T-helper 22 cell (primary cell): ENCODE measurements around the gene TLCD3B.

Experiments used
- DNase-seq: peaks from one replicate; pipeline ENCODE4 v3.0.0-alpha.2; 2020; ENCODE audit warnings: low read depth

The TLCD3B gene

DNA sequence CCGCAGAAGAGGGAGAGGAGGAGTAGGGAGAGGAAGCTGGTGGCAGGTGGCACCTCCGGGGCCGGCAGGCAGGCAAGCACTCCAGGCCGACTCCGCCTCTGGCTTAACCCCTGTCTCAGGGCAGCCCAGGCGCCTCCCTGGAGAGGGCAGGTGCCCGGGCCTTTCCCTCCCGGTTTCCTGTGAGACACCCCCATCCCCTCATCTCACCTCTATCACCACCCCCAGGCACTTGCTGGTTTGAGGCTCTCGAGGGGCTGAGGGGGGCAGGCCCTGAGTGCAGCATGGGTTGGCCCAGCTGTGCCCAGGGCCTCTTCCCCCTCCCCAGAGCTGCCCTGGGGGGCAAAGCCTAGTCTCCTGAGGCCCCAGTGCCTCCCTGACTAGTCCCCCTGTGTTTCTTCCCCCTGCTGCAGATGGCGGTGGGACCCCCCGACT is 26.2 kb downstream of the TLCD3B start:
- DNase-seq = no peak

DNA sequence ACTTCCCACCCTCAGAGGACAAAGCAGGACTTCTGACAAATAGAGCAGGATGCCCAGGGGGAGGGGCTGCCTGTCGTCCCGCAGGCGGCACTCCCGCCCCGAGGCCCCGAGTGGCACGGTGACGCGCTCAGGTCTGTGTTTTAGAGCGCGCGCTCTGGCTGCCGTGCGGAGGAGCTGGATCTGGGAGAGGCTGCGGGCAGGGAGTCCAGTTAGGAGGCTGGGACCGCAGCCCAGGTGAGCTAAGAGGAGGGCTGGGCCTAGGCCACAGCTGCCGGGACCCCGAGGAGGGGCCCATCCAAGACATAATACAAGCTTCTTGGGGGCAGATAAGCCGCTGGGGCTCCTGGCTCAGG is 26.7 kb downstream of the TLCD3B start:
- no peak for DNase-seq

DNA sequence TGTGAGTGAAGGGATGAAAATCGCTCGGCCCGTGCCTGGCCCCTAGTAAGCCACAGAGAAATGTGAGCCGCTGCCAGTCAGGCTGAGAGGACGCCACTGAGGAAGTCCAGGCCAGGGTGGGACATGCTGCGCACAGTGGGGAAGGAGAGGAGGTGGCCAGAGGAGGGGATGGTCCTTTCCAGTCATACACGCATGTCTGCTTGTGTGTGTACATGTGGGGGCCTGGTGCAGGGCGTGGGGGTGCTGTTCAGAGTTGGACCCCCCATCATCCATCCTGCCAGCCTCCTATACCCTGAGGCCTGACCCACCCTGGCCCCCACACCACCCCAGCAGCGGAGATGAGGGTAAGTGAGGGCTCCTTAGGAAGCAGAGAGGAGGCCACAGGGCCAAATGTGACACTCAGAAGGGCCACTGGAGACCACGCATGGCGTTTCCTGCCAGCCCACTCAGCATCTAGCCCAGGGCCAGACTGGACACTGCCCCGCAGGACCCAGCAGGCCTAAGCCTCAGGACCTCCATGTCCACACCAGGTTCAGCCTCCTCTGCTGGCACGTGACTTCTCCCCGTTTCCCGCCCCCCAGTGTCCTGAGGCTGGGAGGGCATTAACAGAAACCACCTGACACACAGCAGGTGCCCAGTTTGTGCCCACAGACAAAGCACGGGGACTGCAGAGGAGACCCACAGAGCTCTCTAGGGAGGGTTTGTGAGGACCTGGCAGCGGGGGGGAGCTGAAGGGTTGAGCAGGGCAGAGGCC is 27.2 kb downstream of the TLCD3B start:
- no peak for DNase-seq

DNA sequence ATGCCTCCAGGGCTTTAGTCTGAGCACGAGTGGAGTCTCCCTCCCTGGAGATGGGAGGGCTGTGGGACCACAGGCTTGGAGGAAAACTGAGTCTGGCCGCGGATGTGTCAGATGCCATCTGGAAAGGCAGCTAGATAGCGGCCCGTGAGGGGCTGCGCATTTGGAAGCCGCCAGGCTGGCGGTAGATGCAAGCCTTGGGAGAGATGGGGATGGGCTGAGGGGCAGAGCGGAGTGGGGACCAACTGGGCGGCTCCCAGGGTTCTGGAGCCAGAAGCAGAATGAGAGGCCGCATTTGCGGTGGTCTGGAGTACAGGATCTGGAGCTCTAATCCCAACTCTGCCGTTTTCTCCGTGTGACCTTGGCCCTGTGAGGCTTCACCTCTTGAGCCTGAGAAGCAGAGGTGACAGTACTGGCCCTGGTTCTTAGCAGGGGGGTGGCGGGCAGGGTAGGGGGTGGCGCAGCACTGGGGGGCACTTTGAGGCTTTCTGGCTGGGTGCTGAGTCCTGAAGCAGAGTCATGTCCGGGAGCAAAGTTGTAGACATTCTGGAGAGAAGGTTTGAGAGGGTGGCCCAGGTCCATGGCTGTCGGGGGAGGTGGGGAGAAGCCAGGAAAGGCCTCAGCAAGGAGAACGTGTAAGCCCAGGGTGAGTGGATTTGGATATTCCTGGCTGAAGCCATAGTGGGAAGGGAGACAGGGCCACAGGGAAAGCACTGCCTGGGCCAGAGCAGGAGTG is 28.3 kb downstream of the TLCD3B start:
- no peak for DNase-seq

DNA sequence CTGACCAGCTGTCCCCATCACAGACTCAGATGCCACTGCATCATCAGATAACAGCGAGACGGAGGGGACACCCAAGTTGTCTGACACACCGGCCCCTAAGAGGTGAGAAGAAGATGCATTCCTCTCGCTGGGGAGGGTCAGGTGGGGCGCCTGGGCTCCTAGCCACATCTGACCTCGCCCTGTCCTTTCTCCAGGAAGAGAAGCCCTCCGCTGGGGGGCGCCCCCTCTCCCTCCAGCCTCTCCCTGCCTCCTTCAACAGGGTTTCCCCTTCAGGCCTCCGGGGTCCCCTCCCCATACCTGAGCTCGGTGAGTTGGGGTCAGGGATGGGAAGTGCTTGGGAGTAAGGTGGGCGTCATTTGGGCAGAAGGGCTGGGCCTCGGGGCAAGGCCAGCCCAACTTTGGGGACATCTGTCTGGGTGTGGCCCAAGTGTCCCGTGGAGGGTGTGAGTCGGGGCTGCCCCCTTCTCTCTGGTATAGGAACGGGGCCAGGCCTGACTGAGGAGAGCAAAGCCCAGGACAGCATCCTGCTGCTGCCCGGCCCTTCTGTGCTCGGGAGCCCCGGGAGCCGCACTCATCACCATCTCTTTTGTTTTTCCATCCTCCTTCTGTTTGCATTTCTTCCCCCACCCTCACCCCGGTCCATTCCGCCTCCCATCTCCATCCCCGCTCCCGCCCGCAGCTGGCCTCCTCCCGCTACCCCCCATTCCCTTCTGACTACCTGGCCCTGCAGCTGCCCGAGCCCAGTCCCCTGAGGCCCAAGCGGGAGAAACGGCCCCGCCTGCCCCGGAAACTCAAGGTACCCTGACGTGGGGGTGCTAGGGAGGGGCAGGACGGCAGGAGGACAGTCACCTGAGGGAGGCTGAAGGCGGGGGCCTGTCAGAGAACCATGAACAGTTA is 30.1 kb downstream of the TLCD3B start:
- no peak for DNase-seq

DNA sequence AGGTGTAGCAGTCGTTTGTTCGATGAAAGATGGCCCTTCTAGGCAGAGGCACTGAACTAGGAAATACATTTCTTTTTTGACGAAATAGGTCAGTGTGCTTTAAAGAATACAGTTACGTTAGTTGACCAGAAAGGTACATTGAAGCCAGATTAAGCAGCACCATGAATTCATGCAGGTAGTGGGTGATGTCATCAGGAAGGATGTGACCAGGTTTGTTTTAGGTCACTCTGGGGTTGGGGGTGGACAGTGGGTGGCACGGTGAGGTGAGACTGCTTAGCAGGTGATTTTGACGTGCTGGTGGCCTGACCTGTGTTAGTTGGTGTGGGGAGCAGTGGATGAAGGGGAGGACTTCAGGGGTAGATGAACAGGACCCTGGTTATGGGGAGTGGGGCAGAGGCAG is 31.5 kb downstream of the TLCD3B start:
- no peak for DNase-seq

DNA sequence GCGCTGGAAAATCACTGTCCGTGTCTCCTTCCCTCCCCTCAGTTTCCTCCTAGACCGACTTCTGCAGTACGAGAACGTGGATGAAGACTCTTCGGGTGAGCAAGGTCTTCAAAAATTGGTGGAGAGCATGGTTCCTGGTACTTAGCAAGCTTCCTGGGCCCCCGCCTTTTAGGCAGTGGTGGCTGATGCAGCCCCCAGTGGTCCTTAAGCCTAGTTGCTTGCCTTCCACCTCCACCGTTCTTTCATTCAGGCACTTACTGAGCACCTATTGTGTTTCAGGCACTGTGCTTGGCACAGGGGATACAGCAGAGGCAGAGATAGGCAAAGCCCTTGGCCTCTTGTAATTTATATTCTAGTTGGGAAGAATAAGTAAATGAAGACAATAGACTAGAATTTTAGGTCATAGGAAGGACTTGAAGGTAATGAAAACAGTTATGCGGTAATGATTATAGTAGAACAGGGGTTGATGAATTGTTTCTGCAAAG is 34.3 kb downstream of the TLCD3B start:
- DNase-seq = no peak

DNA sequence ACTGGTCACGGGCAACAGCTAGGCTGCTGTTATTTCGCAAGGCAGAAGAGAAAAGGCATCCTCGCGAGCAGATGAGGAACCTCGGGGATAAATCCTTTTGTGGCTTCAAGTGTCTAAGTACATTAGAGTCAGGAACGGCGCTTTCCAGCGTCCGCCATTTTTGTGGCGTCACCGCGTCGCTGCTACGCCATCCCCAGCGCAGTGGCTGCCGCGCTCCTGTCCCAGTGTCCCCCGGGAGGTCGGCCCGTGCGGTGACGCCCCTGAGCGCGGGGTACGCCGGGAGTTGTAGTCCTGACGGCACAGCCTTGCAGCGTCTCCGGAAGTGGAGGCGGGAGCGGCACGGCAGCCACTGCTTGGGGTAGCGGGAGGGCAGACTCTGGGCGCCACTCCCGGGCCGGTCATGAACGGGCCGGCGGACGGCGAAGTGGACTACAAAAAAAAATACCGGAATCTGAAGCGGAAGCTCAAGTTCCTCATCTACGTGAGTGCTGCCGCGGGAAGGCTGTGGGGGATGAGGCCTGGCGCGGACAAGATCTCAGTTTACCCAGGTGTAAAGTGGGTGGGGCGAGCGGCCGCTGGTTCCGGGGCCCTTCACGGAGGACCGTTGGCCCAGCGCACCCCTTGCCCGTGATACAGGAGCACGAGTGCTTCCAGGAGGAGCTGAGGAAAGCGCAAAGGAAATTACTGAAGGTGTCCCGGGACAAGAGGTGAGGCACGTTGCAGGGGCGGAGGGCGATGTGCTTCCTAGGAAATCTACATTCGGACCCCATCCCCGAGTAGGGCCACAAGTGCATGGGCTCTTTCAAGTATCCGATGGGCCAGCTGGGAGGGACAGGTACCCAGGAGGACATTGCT is 34.9 kb downstream of the TLCD3B start, which contains the start of gene INO80E:
TSS of gene INO80E (plus strand) at position 331 of the 855 bp plus-strand sequence. CDS start at position 401, 70 bp downstream.
- peak; percentile 99 for DNase-seq

DNA sequence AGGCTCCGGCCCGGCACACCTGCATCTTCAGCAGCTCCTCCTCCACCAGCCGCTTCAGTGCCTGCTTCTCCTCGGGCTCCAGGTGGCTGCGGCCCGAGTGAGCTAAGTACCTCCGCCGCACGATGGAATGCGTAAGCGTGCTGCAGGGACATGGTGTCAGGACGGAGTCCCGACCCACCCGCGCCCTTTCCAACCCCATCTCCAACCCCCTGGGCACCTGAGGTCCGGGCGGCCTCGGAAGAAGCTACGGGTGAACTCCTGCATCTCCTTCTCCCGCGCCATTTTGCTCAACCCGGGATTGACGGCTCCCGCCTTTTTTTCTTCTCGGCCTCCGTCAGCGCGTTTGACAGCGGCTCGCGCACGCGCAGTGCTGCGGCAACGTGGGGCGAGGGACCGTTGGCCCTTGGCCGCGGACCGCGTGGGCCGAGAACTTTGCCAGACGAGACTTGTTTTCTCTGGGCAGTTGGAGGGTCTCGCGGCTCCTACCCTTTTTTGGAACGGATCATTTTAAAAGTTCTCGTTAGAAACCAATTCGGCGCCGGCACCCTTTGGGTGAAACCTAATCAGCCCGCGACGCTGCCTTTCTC is 35.7 kb downstream of the TLCD3B start, which contains the start of gene HIRIP3:
TSS of gene HIRIP3 (minus strand) at position 294 of the 587 bp plus-strand sequence. CDS start at position 282, 12 bp downstream.
- peak; percentile 79 for DNase-seq

DNA sequence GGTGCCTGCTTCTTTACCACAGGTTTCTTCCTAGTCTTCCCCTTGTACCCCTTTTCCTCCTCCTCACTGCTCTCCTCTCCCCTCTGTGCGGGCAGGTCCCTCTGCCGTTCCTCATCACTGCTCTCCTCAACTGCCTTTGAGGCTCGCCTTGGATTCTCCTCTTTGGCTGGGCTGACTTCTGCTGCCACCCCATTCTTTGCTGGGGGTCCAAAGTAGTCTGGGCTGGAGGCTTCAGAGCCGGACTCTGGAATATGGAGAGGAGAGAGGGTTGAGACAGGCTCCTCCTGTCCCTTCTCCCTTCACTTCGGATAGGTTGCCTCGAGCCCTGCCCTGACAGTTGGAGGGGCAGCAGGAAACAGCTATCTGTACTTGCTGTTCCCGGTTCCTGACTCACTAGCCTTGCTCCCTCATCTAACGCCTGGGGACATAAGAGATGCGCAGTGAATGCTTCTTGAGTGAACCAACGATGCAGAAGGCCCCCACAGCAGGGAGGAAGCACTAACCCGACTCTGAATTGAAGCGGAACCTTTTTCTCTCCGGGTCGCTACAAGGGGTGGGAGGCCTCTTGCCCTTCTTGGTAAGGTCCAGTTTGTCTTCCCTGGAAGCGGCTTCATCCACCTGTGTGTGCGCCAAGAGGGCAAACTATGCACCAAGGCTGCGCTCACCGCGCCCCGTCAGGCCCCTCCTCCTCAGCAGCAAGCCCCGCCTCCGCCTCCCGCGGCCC is 36.3 kb downstream of the TLCD3B start:
- no peak for DNase-seq

DNA sequence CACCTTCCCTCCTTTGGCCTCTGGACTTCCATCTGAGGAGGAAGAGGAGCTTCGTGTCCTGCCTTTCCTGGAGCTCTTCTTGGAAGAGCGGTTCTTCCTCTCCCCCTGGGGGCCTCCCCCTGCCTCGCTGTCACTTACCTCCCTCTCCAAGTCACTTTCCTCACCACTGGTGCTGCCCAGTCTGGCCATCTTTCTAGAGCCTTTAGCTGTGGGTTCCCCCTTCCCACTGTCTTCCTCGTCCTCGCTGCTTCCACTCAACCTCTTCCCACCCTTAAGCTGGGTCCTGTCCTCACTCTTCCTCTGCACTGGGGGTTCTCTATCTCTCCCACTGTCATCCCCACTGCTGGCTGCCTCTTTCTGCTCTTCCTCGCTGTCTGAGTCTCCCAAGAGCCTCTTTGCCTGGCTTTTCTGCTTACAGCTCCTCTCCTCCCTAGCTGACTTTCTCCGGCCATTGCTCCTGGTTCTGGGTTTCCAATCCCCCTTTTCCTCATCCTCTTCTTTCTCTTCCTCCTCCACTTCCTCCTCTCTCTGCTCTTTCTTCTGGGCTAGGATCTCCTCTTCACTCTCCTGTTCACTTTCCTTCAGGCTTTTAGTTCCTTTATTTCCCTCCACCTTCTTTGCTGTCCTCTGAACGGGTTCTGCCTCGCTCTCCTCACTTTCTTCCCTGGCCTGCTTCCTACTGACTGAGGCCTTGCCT is 37.0 kb downstream of the TLCD3B start:
- DNase-seq = no peak

DNA sequence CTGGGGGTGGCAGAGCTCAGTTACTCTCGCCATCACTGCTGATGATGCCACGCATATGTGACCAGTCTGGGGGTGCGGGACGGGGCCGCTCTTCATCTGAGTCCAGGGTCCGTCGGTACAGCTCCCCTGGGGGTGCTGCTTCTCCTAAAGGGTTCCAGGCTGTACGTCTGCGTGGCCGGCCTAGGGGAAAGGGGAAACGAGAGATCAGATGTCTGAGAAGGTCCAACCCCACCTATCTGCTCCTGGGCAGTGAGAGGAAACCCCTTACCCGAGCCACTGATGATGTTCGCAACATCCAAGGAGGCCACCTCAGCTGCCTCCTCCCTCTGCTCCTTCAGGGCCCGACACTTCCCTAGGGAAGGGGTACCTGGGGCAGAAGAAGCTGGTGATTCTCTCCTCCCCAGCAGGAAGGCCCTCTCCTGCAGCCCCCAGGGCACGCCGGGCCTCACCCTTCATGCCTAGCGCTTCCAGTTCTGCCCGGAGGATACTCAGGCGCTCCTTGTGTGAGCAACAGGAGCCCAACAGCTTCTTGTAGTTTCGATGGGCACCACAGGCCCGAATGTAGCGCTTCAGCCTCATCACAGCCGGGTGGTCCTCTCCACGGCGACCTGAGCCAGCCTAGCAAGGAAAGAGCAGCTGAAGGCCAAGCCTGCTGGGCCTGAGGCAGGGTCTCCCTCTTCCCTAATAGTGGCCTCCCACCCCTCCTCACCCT is 37.7 kb downstream of the TLCD3B start:
- no peak for DNase-seq

DNA sequence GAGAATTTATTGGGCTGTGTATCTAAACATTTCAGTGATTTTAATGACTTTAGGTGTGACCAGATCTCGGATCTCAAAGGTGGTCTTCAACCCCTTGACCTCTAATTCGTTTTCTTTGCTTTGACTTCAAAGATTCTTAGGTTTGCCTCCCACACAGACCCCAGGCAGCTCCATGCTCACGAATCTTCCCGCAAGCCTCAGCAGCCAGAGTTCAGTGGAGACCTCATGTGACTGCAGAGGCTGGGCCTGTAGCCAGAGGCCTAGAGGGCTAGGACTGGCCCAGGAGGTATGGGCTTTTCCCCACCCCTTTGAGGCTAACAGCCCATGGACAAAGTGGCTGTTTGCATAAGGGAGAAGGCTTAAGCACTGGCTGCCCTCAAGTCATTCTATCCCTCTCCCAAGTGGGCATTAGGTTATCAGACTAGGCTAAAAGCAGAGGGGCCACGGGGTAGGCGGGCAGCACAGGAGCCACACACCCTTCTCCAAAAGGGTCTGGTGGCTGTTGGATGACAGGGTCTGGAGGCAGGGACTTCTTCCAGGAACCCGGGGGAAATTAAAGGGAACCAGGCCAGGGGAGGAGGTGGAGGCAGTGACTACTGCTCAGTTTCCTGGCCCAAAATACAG is 38.6 kb downstream of the TLCD3B start:
- DNase-seq = no peak

DNA sequence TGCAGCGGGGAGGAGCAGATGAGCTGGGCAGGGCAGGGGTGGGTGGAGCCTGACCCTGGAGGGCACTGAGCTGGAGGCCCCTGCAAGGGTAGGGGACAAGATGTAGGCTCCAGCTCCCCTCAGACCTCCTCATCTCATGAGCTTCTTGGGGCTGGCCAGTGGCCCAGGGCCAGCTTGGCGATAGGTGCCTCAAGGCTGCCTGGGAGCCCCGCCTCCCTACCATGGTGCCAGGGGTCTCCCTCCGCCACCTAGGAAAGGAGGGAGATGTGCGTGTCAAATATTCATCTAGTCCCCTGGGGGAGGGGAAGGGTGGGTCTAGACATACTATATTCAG is 39.5 kb downstream of the TLCD3B start:
- no peak for DNase-seq

DNA sequence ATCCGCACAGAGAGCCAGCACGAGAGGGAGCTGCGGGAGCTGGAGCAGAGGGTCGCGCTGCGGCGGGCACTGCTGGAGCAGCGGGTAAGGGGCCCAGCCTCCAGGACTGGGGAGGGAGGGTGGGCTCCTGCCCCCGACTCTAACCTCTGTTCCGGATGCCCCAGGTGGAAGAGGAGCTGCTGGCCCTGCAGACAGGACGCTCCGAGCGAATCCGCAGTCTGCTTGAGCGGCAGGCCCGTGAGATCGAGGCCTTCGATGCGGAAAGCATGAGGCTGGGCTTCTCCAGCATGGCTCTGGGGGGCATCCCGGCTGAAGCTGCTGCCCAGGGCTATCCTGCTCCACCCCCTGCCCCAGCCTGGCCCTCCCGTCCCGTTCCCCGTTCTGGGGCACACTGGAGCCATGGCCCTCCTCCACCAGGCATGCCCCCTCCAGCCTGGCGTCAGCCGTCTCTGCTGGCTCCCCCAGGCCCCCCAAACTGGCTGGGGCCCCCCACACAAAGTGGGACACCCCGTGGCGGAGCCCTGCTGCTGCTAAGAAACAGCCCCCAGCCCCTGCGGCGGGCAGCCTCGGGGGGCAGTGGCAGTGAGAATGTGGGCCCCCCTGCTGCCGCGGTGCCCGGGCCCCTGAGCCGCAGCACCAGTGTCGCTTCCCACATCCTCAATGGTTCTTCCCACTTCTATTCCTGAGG is 40.0 kb downstream of the TLCD3B start:
- no peak for DNase-seq

DNA sequence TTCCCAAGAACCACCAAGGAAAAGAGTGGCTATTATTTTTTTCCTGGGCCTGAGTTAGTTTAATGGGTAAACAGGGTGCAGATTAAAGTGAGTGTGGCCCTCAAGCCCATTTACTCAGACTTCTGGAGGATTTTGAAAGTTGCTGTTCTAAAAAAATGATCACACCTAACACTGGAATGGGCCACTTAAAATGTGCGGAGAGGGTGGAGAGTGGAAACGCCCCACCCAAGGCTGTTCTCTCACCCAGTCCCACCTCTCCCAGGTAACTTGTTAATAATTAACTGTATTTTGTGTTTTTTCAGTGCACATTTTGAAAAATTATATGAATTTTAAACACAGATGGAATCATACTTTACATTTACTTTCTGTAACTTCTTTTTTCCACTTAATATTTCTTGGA is 41.0 kb downstream of the TLCD3B start:
- no peak for DNase-seq

DNA sequence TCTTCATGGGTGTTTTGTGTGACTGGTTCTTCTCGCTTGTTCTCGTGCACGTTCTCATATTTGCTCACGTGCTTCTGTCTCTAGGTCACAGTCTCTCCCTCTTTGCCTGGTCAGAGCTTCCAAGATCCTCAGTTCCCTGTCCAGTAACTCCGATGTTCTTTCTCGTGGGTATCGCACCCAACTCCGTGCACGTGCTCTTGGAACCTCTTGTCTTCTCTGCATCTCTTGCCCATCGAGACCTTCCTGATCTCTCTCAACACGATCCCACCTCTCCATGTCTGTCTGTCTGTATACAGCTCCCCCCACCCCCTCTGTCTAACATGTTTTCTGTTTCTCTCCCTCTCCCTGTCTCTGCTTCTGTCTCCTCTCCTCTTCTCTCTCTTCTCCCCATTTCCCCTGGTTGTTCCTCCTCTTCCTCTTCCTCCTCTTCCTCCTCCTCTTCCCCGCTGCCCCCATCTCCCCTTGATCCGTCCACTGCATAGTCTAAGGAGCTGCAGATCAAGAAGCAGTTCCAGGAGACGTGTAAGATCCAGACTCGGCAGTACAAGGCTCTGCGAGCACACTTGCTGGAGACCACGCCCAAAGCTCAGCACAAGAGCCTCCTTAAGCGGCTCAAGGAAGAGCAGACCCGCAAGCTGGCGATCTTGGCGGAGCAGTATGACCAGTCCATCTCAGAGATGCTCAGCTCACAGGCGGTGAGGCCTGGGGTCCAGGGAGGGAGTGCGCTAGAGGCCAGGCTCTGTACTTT is 41.8 kb downstream of the TLCD3B start:
- no peak for DNase-seq
